Adrenal gland (tissue), 12 donors: ENCODE measurements around the gene ADCY5. TPM values are rescaled to one million over a fixed set of nuclear protein-coding genes. Genes with fewer than 3 reads are reported as not detected.
A peak's percentile ranks its signal among the peaks of the same experiment; 100 is the strongest.

Experiments used
- DNase-seq, 7 donors: peaks; one replicate each; pipeline ENCODE4 v3.0.0-alpha.2; 2019 to 2020
- H3K27ac ChIP-seq, 5 donors: fragments of 200-600 bp; sonication (generic) in 4 of 5; 1 replicate in 3 of 5; 2 replicates in 2 of 5; pipeline versions ENCODE4 v1.5.1 to v1.8.0; 2016 to 2020; ENCODE audit warnings: mild to moderate bottlenecking in 1 of 5
- H3K27me3 ChIP-seq: fragments of 200-600 bp; 2 replicates; pipeline ENCODE4 v1.8.0; 2021
- H3K36me3 ChIP-seq, 2 donors: fragments of 200-600 bp; replicated peaks in 1 of 2; 1 replicate in 1 of 2; 2 replicates in 1 of 2; pipeline versions ENCODE4 v1.5.1 to v1.8.0; 2018 to 2022
- H3K4me1 ChIP-seq, 2 donors: fragments of 200-600 bp; replicated peaks in 1 of 2; 1 replicate in 1 of 2; 2 replicates in 1 of 2; pipeline versions ENCODE4 v1.5.1 to v1.8.0; 2018 to 2021
- H3K4me3 ChIP-seq, 4 donors: fragments of 200-600 bp; sonication (generic) in 3 of 4; one replicate each; pipeline ENCODE4 v1.5.1; 2016 to 2018
- H3K9me3 ChIP-seq, 3 donors: fragments of 200-600 bp; sonication (generic) in 1 of 3; replicated peaks in 1 of 3; 1 replicate in 2 of 3; 2 replicates in 1 of 3; pipeline versions ENCODE4 v1.5.1 to v1.8.0; 2016 to 2021
- CTCF ChIP-seq, 6 experiments: fragments of 450-650 bp in 4 of 6; fragments of 200-600 bp in 2 of 6; sonication (generic) in 1 of 6; IDR thresholded peaks; 1 replicate in 5 of 6; 2 replicates in 1 of 6; pipeline versions ENCODE4 v1.5.1 to v1.8.0; 2016 to 2021; ENCODE audit warnings: antibody characterized with exemption in 6 of 6, mild to moderate bottlenecking in 2 of 6, moderate library complexity in 1 of 6
- POLR2A ChIP-seq, 2 donors: fragments of 450-650 bp; IDR thresholded peaks; one replicate each; pipeline ENCODE4 v1.6.1; 2017; ENCODE audit warnings: antibody characterized with exemption in 2 of 2, mild to moderate bottlenecking in 2 of 2, moderate library complexity in 1 of 2
- whole genome bisulfite sequencing, 4 donors: extraction: QIAGEN DNeasy Blood & Tissue Kit in 2 of 4; methylation state at CpG; one replicate each; pipeline versions ENCODE4 v1.1.5 to v1.1.7; 2013 to 2017; 5-methylcytosine and 5-hydroxymethylcytosine counted together
- intact Hi-C, 2 donors: fragments of 100-400 bp; cut with DNase I; formaldehyde crosslinking; loops; one replicate each; pipeline versions ENCODE4 v1.14.1 to v1.15.0; 2022 to 2023
- polyA plus RNA-seq, 3 donors: library from polyadenylated mRNA; stranded (reverse); fragments of 200-250 nt in 2 of 3; fragments of 350-450 nt in 1 of 3; fragmentation: Illumina TruSeq in 1 of 3; extraction: RNeasy Lipid Tissue Mini Kit (QIAGEN cat#74804) in 1 of 3; gene quantifications; one replicate each; pipeline ENCODE4 v1.2.3, GENCODE V29; 2013 to 2014
- total RNA-seq, 9 donors: library from RNA; depleted of rRNA in 4 of 9; stranded (reverse); fragments of >200 nt in 4 of 9; fragments of 120-200 nt in 1 of 9; fragmentation: NEBNext Ultra II Directional in 1 of 9; extraction: Animal tissue kit (Norgen Biotek cat#: 25700) in 1 of 9; gene quantifications; one replicate each; pipeline versions ENCODE4 v1.1.0 to v1.2.4, GENCODE V29; 2013 to 2023
- donor health status: healthy with polysubstance abuse.
- donor health status: Bipolar disorder and iron deficiency.
- donor health status: DM: yes; HTN: yes; CAD: no.
- donor health status: DM: no; HTN: no; CAD: no.
- donor health status: DM: no; HTN: no; CAD: no.
- donor health status: DM: yes; HTN: yes; CAD: no.

ADCY5 gene
- total and polyA plus RNA-seq, 12 donors, result 1.2 to 12.4 (median 4.4) TPM

GRCh38 chr3:123330441-123330991 is 118.4 kb downstream of the ADCY5 start:
- Histone ChIP-seq H3K4me1 (peaks cover 8 to 10% of the 10 kb centered on the region in 2 donors), H3K36me3 (no peaks in the 10 kb centered on the region), H3K4me3 (no peak overlapping the region), H3K9me3 (no peaks in the 10 kb centered on the region), H3K27me3 (peaks cover 3% of the 10 kb centered on the region), H3K27ac (peak overlapping the region in 2 of 5 donors; percentile 49 to 74)
- no peak for TF ChIP-seq POLR2A (IDR thresholded peaks at IDR 0.05)
- no peak for TF ChIP-seq CTCF (IDR thresholded peaks at IDR 0.05)
- intact Hi-C loops, result no loop called here
- 75 to 85% (median 82%) methylated on average over 9 to 15 of the region's 15 CpGs for WGBS, 4 donors
- peak in 2 of 7 donors; percentile 25 to 29 for DNase-seq

DNA sequence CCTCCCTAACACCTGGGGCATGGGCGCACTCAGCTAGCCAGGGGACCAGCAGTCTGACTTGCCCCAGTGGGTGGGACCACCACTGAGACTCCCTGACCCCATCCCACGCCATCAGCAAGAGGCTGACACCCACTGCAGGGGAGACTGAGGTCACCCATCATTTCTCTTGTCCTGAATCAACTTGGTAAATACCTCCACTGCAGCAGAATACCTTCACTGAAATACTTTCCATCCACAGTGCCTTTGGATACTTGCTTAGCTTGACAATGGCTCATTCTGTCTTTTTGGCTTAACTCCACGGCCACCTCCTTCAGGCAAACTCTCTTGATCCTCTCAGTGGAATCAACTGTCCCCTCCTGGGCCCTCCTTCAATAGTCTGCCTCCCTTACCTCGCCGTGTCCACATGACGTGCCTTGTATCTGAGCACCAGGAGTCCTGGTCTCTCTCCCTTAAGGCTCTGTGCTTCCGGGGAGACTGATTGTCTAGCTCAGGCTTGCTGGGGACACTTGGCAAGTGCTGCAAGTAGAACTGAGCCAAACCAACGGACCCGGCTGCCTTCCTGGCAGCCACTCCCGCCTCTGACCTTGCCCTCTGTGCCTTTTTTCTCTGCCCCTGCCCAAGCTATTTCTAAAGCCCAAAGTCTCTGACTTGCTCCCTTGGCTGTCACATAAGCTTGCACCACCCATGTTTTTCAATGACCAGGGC is 119.1 kb downstream of the ADCY5 start:
- DNase-seq, result peak in 6 of 7 donors; percentile 25 to 77 (median 64)
- no peak for TF ChIP-seq POLR2A (IDR thresholded peaks at IDR 0.05)
- no peaks in the 10 kb centered on the region for H3K36me3 ChIP-seq
- peak overlapping the region in 2 of 5 donors; percentile 49 to 74 for H3K27ac ChIP-seq
- H3K9me3 ChIP-seq, result no peaks in the 10 kb centered on the region
- intact Hi-C loops, result loop anchor here (2.0 to 10.0 kb wide), 4 partner anchors 118 to 229 kb away; partner anchors contain the start of gene ADCY5 (in 1 of the 2)
- H3K4me3 ChIP-seq, result no peak overlapping the region
- WGBS, 4 donors, result 45 to 58% (median 55%) methylated on average over 9 to 10 of the region's 10 CpGs
- peaks cover 3% of the 10 kb centered on the region for H3K27me3 ChIP-seq
- peaks cover 8 to 10% of the 10 kb centered on the region in 2 donors for H3K4me1 ChIP-seq

DNA sequence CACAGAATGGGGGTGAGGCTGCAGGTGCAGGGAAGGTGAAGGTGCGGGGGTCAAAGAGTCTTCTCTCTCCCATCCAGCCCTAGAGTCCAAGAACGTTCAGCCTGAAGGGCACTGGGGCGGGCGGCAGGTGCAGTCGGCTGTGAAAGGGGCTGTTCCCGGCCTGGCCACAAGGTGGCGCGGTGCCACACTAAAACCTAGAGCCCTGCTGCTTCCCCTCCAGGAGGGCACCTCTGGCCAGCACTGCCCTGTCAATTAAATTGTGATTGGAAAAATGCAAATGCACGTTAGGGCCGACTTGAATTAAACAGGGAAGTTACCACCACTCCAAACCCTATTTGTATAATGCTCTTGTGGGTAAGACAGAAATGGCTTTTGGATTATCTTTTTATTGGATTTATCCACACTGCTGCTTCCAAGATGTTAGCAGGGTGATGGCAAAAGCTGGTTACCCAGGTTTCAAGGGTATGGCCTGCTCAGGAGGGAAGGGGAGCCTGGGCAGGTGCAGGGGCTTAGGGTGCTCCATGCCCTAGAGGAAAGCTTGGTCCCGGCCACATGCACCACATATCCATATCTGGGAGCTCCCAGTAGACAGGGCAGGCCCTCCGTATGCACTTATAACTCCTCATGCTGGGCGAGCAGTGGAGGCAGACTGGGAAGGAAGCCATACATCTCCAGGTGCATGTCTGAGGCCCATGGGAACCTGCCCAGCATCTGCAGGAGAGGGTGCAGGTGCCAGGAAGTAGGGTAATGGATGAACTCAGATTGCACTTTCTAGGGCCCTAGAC is 119.8 kb downstream of the ADCY5 start:
- TF ChIP-seq POLR2A (IDR thresholded peaks at IDR 0.05) (peak in 1 of 2 donors; percentile 17), CTCF (IDR thresholded peaks at IDR 0.05) (peak; percentile 83 to 95 (median 94))
- no peaks in the 10 kb centered on the region for H3K36me3 ChIP-seq
- intact Hi-C loops, result loop anchor here (2.0 to 10.0 kb wide), 4 partner anchors 118 to 230 kb away; partner anchors contain the start of gene ADCY5 (in 1 of the 2)
- no peaks in the 10 kb centered on the region for H3K9me3 ChIP-seq
- peaks cover 8 to 10% of the 10 kb centered on the region in 2 donors for H3K4me1 ChIP-seq
- WGBS, 4 donors, result 17 to 35% (median 23%) methylated on average over 6 to 13 of the region's 13 CpGs
- no peak overlapping the region for H3K4me3 ChIP-seq
- H3K27ac ChIP-seq, result no peak overlapping the region
- DNase-seq, result peak; percentile 66 to 92 (median 83)
- H3K27me3 ChIP-seq, result peaks cover 3% of the 10 kb centered on the region

DNA sequence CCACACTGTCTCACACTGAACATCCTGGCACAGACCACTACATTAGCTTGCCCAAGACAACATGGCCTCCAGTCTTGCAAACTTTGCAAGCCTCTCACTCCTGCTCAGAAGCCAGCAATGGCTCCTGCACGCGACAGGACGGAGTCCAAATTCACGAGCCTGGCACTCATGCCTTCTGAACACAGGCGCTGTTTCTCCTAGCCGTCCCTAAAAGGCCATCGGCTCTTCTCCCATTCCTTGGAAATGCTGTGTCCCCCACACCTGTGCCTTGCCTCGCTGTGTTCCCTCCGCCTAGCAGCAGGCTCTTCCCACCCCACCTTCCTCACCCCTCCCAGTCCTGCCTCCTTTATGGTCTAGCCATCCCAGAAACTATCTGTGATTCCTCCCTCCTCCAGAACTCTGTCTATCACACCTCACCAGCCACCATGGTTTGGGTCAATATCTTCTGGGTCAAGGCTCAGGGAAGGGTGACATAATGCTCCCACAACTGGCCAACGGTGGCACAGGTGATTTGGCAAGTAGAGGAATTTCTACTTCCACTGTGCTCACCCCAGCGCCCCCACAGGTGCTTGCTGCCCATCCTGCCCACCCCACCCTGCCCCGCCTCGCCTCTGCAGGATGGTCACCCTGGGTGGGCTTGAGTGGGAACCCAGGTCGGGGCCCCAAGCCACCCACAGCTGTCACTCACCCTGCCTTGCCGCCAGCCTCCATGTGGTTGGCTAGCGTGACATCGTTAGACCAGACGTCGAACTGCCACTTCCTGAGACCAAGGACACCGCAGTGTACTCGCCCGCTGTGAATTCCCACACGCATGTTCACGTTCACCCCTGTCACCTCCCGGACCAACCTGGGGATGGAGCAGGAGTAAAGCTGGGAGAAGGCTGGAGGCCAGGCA is 120.7 kb downstream of the ADCY5 start:
- TF ChIP-seq CTCF (IDR thresholded peaks at IDR 0.05), result no peak
- TF ChIP-seq POLR2A (IDR thresholded peaks at IDR 0.05), result no peak
- Histone ChIP-seq H3K27ac (no peak overlapping the region), H3K27me3 (peaks cover 3% of the 10 kb centered on the region), H3K36me3 (no peaks in the 10 kb centered on the region), H3K4me1 (peaks cover 8 to 10% of the 10 kb centered on the region in 2 donors), H3K4me3 (no peak overlapping the region), H3K9me3 (no peaks in the 10 kb centered on the region)
- intact Hi-C loops, result loop anchor here (2.0 to 10.0 kb wide), 4 partner anchors 119 to 231 kb away; partner anchors contain the start of gene ADCY5 (in 1 of the 2)
- WGBS, 4 donors, result 56 to 74% (median 68%) methylated on average over 11 to 25 of the region's 25 CpGs
- no peak for DNase-seq
